GM15510 (cell line): Measurements from ENCODE around the gene PPARA.

Source experiments
- POLR2A ChIP-seq: IDR thresholded peaks from 3 replicates; pipeline ENCODE4 v1.6.1; 2011; ENCODE audit warnings: borderline replicate concordance; ENCODE audit not compliant: insufficient read length; ENCODE audit errors: extremely low read depth

PPARA gene

GRCh38 chr22:46281866-46282678 is 131.7 kb downstream of the PPARA start:
- TF ChIP-seq POLR2A, result no peak

GRCh38 chr22:46286006-46286405 is 135.7 kb downstream of the PPARA start:
- no peak for TF ChIP-seq POLR2A

GRCh38 chr22:46286941-46287872 is 136.9 kb downstream of the PPARA start:
- TF ChIP-seq POLR2A, result no peak

- TF ChIP-seq POLR2A, result peak; percentile 84
Observed at GRCh38 chr22:46287873-46288751, 137.8 kb downstream of the PPARA start.

GRCh38 chr22:46288846-46289243 is 138.5 kb downstream of the PPARA start:
- no peak for TF ChIP-seq POLR2A

- no peak for TF ChIP-seq POLR2A
Observed at GRCh38 chr22:46289244-46289891, 139.0 kb downstream of the PPARA start.

- no peak for TF ChIP-seq POLR2A
Observed at GRCh38 chr22:46290121-46290842, 140.0 kb downstream of the PPARA start.

- no peak for TF ChIP-seq POLR2A
Observed at GRCh38 chr22:46290843-46291785, 140.8 kb downstream of the PPARA start.

- TF ChIP-seq POLR2A, result no peak
Observed at GRCh38 chr22:46292173-46292572, 141.8 kb downstream of the PPARA start.

- no peak for TF ChIP-seq POLR2A
Observed at GRCh38 chr22:46292732-46293131, 142.4 kb downstream of the PPARA start.
